Stimulated activated CD4-positive, alpha-beta T cell treated with anti-CD3 and anti-CD28 coated beads, Interleukin-4, amount 100 ng/mL, for 1 hour (primary cell): ENCODE results near the gene CLN3.
"Not testable (repeated sequence)": the region's sequence is repeated elsewhere in the genome, so short reads cannot be mapped to it uniquely, and the experiment has no call there.

ENCODE experiments used
- DNase-seq: peaks from one replicate; pipeline ENCODE4 v3.0.0-alpha.2; 2020

Gene CLN3

GRCh38 chr16:28513484-28514181, 21.8 kb upstream of the CLN3 start:
- DNase-seq: no peak

GRCh38 chr16:28511801-28512789, 20.2 kb upstream of the CLN3 start:
- no peak for DNase-seq

GRCh38 chr16:28511031-28511430, 19.2 kb upstream of the CLN3 start:
- DNase-seq: no peak

- DNase-seq: no peak
Measured at GRCh38 chr16:28505489-28506137, 13.7 kb upstream of the CLN3 start.

GRCh38 chr16:28504707-28505404, 13.0 kb upstream of the CLN3 start:
- no peak for DNase-seq

GRCh38 chr16:28503470-28504259, 11.8 kb upstream of the CLN3 start:
- DNase-seq: no peak

- no peak for DNase-seq
Measured at GRCh38 chr16:28502290-28502689, 10.4 kb upstream of the CLN3 start.

GRCh38 chr16:28501258-28502232, 9.7 kb upstream of the CLN3 start:
- no peak for DNase-seq

GRCh38 chr16:28500476-28501180, 8.8 kb upstream of the CLN3 start:
- DNase-seq: not testable (repeated sequence)

- no peak for DNase-seq
Measured at GRCh38 chr16:28499854-28500253, 8.0 kb upstream of the CLN3 start.

GRCh38 chr16:28498666-28499381, 7.0 kb upstream of the CLN3 start:
- DNase-seq: no peak

- no peak for DNase-seq
Measured at GRCh38 chr16:28497861-28498599, 6.2 kb upstream of the CLN3 start.

GRCh38 chr16:28497386-28497785, 5.5 kb upstream of the CLN3 start:
- DNase-seq: no peak

- DNase-seq: no peak
Measured at GRCh38 chr16:28496844-28497243, 5.0 kb upstream of the CLN3 start.

GRCh38 chr16:28495795-28496749, 4.2 kb upstream of the CLN3 start:
- DNase-seq: no peak

GRCh38 chr16:28495098-28495793, 3.4 kb upstream of the CLN3 start:
- DNase-seq: no peak
